Measurements from ENCODE around the gene FASTKD1. TPM values are rescaled to one million over a fixed set of nuclear protein-coding genes. Genes with fewer than 3 reads are reported as not detected.
"Not testable (repeated sequence)": the region's sequence is repeated elsewhere in the genome, so short reads cannot be mapped to it uniquely, and the experiment has no call there.

The FASTKD1 gene
- total RNA-seq, 1 donor from 2014 or later = 112 TPM

DNA sequence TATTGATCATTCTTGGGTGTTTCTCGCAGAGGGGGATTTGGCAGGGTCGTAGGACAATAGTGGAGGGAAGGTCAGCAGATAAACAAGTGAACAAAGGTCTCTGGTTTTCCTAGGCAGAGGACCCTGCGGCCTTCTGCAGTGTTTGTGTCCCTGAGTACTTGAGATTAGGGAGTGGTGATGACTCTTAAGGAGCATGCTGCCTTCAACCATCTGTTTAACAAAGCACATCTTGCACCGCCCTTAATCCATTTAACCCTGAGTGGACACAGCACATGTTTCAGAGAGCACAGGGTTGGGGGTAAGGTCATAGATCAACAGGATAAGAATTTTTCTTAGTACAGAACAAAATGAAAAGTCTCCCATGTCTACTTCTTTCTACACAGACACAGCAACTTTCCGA lies 874 bp upstream of the FASTKD1 start:
- intact Hi-C loops (cut with DNase I); DNase-seq (ENCODE audit: missing footprints); ATAC-seq: not testable (repeated sequence)

DNA sequence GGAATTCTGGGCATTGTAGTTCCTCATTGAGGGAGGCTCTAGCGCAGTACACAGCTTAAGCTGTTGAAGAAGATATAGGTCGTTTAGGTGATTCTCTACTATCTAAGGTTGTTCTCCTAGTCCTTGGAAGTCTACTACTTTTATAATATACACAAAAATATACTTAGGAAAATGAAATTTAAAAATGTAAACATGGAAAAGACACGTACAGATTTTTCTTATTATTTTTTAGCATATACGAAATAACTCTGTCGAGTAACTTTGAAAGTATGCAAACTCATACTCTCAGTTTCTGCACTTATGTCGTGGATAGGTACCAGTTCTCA lies 272 bp upstream of the FASTKD1 start:
- ATAC-seq = no peak
- intact Hi-C loops (cut with DNase I) = no loop called here
- DNase-seq (ENCODE audit: missing footprints) = no peak

DNA sequence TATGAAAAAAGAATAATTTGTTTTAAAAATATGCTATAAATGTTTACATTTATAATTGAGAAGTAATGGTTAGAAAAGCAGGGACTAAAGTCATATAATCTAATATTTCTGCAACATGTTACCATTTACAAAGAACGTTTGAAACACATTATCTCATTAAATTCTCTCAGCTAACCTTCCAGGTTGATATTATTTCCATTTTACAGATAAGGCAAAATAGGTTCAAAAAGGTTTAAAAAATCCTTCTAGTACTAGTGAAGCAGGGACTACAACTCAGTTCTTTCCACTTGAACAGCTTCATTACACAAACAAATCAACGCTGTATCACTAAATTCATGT lies 875 bp downstream of the FASTKD1 start:
- ATAC-seq = no peak
- intact Hi-C loops (cut with DNase I) = no loop called here
- DNase-seq (ENCODE audit: missing footprints) = no peak

DNA sequence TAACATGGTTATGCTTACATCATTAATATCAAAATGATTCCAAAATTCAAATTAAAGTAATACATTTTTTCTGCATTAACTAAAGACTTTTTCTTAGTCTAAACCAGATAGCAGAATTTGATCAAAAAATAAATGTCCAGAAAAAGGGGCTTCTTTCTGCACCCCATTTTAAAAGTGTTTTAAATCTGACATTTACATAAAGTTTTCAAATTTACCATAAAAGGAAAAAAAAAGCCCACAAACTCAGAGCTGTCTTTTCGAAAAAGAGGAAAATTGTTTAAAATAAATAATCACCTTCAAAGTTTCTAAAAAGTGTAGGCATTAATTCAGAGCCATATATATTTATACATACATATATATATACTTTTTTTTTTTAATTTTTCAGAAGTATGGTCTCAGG lies 1.5 kb downstream of the FASTKD1 start:
- DNase-seq (ENCODE audit: missing footprints) (no peak), ATAC-seq (no peak)
- intact Hi-C loops (cut with DNase I) = no loop called here

DNA sequence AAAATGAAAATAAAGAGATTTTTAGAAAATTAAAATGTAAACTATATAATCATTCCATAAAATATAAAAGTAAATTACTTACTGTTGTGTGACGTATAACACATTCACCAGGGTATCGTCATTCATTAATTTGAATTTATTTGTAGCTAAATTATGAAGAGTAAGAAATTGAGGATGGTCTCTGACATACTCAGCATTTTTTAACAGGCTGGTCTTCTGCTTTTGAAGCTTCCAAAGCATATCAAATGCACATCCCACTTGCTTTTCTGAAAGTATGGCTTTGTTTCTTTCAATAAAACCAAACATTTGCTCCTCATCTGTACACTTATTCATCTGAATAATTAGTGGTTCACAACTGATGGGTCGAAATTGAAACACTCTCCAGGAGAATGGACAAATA lies 2.1 kb downstream of the FASTKD1 start:
- ATAC-seq (no peak), DNase-seq (ENCODE audit: missing footprints) (no peak)
- intact Hi-C loops (cut with DNase I) = no loop called here

DNA sequence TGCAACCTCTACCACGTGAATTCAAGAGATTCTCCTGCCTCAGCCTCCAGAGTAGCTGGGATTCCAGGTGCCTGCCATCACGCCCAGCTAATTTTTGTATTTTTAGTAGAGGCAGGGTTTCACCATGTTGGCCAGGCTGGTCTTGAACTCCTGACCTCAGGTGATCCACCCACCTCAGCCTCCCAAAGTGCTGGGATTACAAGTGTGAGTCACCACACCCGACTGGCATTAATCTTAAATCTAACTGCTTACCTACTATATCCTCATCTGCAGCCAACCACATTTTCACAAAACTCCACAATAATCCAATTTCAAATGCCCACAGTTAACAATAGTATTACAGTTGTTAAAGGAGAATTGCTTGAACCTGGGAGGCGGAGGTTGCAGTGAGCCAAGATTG lies 2.9 kb downstream of the FASTKD1 start:
- DNase-seq (ENCODE audit: missing footprints); intact Hi-C loops (cut with DNase I); ATAC-seq: not testable (repeated sequence)

DNA sequence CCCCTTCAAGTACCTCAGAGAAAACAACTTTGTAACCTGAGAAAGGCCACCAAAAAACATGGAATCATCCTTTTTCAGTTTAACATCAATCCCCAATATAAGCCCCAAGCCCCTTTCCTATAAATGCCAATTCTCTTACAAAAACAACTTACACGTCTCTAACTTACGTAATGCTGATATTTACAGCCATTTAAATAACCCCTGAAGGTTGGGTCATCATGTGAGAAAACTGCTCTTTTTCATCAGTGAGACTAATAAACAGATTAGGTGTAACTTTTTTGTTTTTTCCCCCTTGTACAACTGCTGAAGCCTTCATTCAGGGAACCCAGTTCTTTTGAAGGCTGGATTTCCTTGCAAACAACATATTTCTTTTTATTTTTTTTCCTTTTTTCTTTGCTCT lies 3.7 kb downstream of the FASTKD1 start:
- ATAC-seq (no peak), DNase-seq (ENCODE audit: missing footprints) (no peak)
- intact Hi-C loops (cut with DNase I) = no loop called here

DNA sequence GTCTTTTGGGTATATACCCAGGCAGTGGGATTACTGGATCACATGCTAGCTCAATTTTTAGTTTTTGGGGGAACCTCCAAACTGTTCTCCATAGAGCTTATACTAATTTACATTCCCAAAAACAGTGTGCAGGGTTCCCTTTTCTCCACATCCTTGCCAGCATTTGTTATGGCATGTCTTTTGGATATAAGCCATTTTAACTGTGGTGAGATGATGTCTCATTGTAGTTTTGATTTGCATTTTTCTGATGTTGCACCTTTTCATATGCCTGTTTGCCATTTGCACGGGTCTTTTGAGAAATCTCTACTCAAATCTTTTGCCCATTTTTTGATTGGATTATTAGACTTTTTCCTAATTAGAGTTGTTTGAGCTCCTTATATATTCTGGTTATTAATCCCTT lies 8.0 kb downstream of the FASTKD1 start:
- intact Hi-C loops (cut with DNase I) = no loop called here

DNA sequence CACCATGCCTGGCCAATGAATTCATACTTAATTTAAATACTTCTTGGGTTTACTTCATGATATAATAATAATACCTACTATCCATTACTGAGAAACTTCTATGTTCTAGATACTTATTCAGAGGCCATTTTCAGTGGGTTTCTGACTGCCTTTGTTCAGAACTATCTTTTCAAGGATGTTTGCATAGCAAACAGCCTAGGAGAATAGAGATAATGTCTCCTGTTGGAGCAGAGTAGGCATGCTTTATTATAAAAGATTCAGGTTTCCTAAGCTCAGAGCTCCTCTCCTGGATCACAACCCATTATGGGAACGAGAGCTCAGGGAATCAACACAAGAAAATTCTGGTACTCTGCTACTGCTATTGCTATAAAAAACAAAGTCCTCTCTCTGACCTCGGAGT lies 11.1 kb downstream of the FASTKD1 start:
- intact Hi-C loops (cut with DNase I) = no loop called here
- DNase-seq (ENCODE audit: missing footprints) (no peak), ATAC-seq (no peak)

More for the DNA sequence above, 8.0 kb downstream of the FASTKD1 start:
- ATAC-seq = no peak
- no peak for DNase-seq (ENCODE audit: missing footprints)

DNA sequence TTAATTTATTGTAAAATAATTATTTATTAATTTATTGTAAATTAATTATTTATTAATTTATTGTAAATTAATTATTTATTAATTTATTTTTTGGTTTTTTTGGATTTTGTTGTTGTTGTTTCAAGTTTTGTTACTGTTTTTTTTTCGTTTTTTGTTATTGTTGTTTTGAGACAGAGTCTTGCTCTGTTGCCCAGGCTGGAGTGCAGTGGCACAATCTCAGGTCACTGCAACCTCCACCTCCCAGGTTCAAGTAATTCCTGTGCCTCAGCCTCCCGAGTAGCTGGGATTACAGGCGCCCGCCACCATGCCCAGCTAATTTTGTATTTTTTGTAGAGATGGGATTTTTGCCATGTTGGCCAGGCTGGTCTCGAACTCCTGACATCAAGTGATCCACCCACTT lies 11.6 kb downstream of the FASTKD1 start:
- DNase-seq (ENCODE audit: missing footprints); ATAC-seq; intact Hi-C loops (cut with DNase I): not testable (repeated sequence)

DNA sequence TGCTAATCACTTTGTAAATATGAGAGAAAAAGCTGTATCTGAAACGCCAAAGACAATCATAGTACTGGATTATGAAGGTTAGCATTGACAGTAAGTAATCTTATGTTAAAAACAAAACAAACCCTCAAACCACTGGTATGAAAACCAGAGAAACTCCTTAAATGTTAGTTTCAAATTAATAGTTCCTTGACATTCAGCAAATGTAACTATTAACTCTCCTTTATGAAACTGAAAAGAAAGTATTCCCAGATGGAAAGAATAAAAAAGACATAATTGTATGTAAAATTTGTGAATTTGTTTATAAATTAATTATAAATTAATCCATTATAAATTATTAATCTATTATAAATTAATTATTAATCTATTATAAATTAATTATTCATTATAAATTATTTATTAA lies 12.3 kb downstream of the FASTKD1 start:
- DNase-seq (ENCODE audit: missing footprints) = no peak
- no peak for ATAC-seq
- intact Hi-C loops (cut with DNase I) = no loop called here

DNA sequence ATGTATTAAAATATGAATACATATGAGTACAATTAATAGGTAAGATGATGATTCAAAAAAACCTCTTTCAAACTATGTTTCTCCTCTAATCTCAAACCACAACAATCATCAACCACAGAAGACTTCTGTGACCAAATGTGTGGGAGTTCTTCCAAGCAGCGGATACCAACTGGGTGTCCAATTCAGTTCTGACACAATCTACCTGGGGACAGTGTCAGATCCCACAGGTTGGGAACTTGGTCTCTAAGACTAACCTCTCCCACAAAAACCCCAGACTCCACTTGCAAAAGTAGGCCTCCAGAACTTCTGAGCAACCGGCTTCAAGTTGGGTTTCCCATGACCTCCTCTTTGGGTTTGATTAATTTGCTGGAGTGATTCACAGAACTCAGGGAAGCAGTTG lies 26.9 kb downstream of the FASTKD1 start:
- ATAC-seq = no peak
- no peak for DNase-seq (ENCODE audit: missing footprints)
- intact Hi-C loops (cut with DNase I) = no loop called here

DNA sequence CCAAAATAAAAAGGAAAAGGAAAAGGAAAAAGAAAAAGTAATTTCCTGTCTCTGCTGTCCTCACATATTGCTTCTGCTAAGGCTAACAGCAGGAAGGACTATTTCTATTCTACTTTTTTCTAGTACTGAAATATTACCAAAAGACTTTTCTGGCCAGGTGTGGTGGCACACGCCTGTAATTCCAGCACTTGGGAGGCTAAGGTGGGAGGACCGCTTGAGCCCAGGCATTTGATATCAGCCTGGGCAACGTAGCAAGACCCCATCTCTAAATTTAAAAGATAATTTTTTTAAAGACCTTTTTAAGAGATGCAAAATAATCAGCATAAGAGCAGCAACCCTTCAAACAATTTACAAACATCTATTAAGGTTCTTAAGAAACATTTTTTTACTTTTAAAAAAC lies 31.2 kb downstream of the FASTKD1 start:
- no peak for ATAC-seq
- no peak for DNase-seq (ENCODE audit: missing footprints)
- intact Hi-C loops (cut with DNase I) = no loop called here

DNA sequence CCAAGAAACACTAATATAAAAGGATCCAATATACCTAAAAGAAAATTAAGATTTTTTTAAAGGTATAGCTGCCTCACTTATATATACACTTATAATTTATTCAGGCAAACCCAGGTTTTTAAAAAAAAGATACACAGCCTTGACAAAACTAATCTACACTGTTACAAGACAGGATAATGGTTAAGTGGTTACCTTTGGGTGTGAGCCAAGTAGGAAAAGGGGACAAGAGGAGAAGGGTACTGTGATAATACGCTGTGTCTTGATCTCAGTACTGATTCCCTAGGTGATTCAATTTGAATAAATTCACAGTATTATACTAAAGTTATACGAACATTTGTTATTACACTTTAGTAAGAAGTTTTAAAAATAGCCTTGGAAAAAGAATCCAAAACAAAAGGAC lies 33.5 kb downstream of the FASTKD1 start:
- intact Hi-C loops (cut with DNase I) = no loop called here
- no peak for ATAC-seq
- no peak for DNase-seq (ENCODE audit: missing footprints)

DNA sequence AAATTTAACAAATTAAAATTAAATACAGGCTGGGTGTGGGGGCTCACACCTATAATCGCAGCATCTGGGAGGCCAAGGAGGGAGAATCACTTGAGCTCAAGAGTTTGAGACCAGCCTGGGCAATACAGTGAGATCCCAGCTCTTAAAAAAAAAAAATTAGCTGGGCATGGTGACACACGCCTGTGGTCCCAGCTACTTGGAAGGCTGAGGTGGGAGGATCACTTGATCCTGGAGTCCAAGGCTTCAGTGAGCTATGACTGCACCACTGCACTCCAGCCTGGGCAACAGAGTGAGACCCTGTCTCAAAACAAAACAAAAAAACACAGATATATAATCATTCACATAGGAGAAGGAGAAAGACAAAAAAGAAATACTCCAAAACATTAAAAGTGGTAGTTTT lies 34.2 kb downstream of the FASTKD1 start:
- ATAC-seq; intact Hi-C loops (cut with DNase I); DNase-seq (ENCODE audit: missing footprints): not testable (repeated sequence)

DNA sequence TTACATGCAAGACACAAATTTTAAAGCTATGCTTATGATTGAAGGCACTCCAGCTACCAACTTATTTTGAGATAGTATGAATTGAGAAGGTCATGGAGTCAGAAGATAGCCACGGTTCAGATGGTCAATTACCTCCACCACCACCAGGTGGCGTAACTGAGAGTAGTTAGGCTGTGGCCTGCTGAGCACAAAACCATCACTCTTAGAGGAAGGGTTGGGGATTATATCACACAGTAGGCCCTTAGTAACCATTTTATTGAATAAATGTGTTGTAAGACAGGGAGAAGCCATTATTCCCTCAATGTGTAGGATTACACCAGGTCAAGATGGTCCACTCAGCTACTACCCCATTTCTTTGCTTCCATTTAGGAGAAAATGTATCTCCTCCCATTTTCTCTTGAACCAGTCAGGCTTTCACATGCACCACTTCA lies 45.4 kb downstream of the FASTKD1 start:
- intact Hi-C loops (cut with DNase I) = loop anchor here (10.0 kb wide), 1 partner anchor 267 kb away; the partner anchor contains the start of gene SSB
- peak; percentile 59 for ATAC-seq

DNA sequence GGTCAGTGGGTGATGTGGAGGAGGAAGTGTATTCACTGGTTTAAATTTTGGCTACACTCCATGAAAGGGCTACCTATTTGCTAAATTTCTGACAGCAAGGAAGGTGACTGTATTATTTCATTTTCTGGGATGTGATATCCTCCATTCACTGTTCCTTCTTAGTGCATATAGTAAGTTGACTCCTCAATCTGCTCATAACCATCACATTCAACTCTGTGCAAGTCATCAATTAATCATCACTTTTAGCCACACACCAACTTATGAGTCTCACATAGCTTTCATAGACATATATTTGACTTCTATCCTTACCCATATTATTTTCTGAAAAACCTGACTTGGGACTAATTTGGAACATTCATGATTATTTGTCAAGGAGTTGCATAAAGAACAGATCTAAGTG lies 47.2 kb downstream of the FASTKD1 start:
- DNase-seq (ENCODE audit: missing footprints) (no peak), ATAC-seq (no peak)
- intact Hi-C loops (cut with DNase I) = loop anchor here (10.0 kb wide), 1 partner anchor 268 kb away; the partner anchor contains the start of gene SSB

More for the DNA sequence above, 45.4 kb downstream of the FASTKD1 start:
- DNase-seq (ENCODE audit: missing footprints) = peak; percentile 75

DNA sequence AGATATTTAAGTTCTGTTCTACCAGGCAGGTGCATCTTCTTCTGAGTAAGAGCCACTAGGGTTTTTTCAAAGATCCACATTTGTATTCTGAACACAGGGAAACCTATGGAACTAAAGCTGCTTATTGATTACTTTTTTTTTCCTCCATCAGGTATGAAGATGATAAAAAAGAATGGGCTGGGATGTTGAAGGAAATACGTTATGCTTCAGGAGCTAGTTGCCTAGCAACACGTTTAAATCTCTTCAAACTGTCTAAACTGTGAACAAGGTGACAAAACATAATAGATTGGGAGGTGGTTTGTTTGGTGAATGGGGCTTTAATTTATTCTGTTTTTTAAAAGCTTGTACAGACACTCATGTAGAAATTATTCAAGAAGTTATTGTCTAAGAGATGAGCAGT lies 48.2 kb downstream of the FASTKD1 start:
- DNase-seq (ENCODE audit: missing footprints) (no peak), ATAC-seq (no peak)
- intact Hi-C loops (cut with DNase I) = loop anchor here (10.0 kb wide), 1 partner anchor 269 kb away; the partner anchor contains the start of gene SSB

DNA sequence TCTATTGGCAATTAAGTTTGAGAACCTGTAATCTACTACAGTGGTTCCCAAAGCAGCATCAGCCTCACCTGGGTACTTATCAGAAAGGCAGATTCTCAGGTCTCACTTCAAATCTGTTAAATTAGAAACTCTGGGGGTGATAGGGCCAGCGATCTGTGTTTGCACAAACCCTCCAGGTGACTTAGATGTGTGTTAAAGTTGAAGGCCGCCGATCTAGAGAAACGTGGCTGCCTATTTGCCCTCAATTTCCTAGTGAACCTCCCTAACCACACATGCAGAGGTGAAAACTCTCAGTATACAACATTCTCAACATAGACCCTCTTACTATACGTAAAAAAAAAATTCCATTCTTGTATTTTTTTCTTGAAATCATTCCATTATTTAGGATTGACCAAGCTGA lies 50.0 kb downstream of the FASTKD1 start:
- intact Hi-C loops (cut with DNase I) = loop anchor here (10.0 kb wide), 1 partner anchor 271 kb away; the partner anchor contains the start of gene SSB
- DNase-seq (ENCODE audit: missing footprints) = no peak
- ATAC-seq = no peak

DNA sequence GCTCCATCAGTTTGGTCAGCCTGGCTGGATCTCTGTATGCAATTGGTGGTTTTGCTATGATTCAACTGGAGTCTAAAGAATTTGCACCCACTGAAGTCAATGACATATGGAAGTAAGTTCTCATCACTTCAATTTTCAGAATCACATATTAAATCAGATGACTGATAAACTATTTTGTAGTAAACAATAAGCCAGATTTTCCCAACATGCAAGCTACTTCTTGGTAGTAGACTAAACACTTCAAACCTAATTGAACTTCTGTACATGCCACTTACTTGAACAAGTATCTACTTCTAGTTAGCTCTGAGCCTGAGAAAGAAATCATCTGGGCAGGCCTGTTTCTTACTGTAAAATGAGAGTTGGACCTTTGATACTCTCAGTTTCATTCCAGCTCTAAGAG lies 52.8 kb downstream of the FASTKD1 start:
- ATAC-seq (no peak), DNase-seq (ENCODE audit: missing footprints) (no peak)

DNA sequence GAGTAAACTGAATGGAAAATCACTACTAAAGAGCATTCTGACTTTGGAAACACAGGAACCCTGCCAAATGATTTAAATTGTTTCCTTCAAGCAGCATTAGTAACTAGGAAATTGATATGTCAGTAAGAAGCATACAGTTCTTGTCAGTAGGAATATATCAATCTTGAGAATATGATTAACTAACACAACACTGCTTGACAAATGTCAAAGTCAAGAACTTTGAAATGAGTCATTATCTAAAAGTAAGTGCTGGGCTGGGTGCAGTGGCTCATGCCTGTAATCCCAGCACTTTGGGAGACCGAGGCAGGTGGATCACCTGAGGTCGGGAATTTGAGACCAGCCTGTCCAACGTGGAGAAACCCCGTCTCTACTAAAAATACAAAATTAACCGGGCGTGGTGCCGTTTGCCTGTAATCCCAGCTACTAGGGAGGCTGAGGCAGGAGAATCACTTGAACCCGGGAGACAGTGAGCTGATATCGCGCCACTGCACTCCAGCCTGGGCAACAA lies 57.1 kb downstream of the FASTKD1 start:
- ATAC-seq; intact Hi-C loops (cut with DNase I): not testable (repeated sequence)
- DNase-seq (ENCODE audit: missing footprints) = peak; percentile 60

More for the DNA sequence above, 52.8 kb downstream of the FASTKD1 start:
- intact Hi-C loops (cut with DNase I) = loop anchor here (10.0 kb wide), 1 partner anchor 274 kb away; the partner anchor contains the start of gene SSB
